AG09319 (cell line): ENCODE results near the gene SETDB2.

Source experiments
- DNase-seq: peaks from one replicate; pipeline ENCODE4 v3.0.0-alpha.2; 2010; ENCODE audit warnings: low read depth; ENCODE audit errors: extremely low read depth
- TF ChIP-seq, protein P1 (sequence below): IDR thresholded peaks from 2 replicates; pipeline ENCODE4 v1.5.1; 2011; ENCODE audit warnings: low read depth, mild to moderate bottlenecking, inconsistent platforms, low read length, moderate library complexity

Gene SETDB2

DNA sequence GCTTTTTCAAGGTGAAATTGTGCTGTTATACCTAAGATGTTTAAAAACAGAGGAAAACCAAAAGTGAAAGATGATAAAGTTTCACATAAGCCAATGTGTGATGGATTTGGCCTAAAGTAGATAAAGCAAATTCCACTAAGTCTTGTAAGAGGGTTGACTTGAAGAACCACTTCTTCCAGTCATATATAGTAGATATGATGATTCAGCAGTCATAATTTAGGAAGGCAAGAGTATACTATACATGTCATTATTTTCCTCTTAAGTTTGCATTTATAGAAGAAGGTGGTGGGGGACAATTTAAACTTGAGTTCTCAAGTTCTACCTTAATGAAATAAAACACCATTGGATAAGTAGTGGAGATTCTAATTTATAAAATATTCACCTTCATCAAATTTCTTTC lies 88.9 kb downstream of the SETDB2 start:
- DNase-seq: no peak
- TF ChIP-seq, protein P1, sequence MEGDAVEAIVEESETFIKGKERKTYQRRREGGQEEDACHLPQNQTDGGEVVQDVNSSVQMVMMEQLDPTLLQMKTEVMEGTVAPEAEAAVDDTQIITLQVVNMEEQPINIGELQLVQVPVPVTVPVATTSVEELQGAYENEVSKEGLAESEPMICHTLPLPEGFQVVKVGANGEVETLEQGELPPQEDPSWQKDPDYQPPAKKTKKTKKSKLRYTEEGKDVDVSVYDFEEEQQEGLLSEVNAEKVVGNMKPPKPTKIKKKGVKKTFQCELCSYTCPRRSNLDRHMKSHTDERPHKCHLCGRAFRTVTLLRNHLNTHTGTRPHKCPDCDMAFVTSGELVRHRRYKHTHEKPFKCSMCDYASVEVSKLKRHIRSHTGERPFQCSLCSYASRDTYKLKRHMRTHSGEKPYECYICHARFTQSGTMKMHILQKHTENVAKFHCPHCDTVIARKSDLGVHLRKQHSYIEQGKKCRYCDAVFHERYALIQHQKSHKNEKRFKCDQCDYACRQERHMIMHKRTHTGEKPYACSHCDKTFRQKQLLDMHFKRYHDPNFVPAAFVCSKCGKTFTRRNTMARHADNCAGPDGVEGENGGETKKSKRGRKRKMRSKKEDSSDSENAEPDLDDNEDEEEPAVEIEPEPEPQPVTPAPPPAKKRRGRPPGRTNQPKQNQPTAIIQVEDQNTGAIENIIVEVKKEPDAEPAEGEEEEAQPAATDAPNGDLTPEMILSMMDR: no peak

DNA sequence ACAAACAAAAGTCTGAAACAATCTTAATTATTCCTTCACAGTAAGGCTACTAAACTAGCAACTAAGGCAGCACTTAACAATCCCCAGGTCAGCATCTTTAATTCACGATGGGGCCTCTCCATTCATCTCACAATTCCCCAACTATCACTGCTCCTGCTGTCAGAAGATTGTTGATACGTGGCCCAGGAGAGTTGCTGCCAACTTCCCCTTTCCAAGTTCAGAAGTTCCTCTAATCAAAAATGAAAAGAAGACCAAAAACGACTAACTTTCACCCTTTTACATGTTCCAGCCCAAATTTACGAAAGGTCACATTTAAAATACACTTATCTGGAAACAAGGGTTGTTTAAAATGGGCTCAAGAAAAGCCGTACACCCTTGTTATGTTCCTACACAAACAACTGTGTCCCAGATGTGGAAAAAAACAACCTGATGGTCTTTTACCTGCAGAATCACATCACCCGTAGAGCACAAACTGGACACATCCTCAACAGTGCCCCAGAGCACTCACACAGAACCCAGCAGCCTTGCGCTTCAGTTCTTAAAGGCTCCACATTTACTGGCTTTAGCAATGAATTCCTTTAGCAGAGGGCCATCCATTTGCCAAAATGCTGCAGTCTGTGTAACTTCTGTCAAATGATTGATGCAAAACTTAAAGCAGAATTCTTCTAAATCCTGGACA lies 89.7 kb downstream of the SETDB2 start:
- no peak for DNase-seq
- TF ChIP-seq, protein P1: no peak

DNA sequence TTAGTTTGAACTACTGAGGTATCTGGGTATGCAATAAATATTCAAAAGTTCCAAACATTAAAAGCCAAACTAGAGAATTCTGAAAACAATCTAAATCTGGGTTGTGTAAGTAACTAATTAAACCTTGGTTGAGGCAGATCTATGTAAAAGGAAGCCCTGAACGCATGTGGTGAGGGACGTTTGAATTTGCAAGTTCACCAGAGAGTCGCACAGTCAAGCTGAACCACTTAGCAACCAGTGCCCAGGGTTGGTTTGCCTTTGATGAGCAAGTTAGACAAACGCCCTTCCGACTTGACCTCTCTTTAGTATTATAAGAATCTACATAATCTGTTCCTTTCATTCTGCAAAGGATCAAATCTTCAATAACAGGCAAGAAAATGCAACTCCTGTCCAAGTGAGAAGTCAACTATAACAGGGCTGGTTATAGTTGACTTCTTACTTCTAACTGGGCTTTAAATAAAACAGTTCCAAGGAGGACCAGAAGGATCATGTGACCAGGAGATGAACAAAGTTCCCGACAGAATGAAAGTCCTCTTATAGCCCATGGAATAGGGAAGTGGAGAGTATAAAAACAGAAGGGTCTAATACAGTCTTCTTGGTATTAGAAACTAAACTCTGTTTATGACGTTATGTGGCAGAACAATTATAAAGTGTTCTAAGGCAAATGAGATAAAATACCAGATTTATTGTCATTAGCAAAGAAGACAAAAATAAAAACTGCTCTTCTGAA lies 92.2 kb downstream of the SETDB2 start:
- no peak for DNase-seq
- TF ChIP-seq, protein P1: no peak

DNA sequence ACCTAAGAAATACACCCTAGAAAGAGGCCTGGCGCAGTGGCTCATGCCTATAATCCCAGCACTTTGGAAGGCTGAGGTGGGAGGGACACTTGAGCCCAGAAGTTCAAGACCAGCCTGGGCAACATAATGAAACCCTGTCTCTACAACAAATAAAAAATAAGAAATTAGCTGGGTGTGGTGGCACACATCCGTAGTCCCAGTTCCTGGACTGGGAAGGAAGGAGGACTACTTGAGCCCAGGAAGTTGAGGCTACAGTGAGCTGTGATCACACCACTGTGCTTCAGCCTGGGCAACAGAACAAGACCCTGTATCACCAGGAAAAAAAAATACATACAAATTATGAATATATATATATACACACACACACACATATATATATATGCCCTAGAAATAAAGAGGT lies 94.3 kb downstream of the SETDB2 start:
- no peak for DNase-seq
- TF ChIP-seq, protein P1: no peak

DNA sequence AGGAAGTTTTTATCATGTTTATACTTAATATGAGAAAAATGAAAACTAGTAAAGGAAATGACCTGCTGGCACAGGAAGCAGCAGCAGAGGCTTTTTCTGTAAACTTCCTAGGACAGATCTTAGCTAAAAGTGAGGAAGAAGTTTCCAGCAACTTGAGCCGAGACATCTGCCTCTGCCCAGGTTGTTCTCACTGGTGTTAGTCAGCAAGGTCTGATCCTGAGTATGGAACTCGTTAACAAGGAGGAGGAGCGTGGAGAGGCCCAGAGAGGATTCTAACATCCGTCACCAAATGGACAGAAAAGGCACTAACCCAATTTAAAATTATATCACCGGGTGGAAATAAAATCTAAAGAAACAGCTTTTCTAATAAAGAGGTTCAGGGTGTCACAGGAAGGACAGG lies 95.2 kb downstream of the SETDB2 start:
- TF ChIP-seq, protein P1: no peak
- DNase-seq: no peak

DNA sequence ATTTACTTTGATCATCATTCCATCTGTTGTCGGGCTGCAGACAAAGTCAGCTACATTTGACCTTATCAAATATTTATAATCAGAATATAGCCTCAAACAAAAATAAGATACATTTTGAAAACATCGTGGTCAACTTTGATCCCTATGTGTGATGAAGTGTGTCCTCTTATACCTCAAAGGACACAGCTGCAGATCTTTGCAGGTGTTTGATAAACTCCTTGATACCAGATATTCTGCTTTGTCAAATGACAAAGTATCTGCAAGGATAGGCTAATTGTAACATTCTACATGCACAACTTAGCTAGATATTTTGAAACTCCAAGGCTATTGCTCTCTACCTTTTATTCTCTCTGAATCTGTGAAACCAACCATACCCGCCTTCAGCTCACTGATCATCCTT lies 95.7 kb downstream of the SETDB2 start:
- no peak for DNase-seq
- TF ChIP-seq, protein P1: no peak

DNA sequence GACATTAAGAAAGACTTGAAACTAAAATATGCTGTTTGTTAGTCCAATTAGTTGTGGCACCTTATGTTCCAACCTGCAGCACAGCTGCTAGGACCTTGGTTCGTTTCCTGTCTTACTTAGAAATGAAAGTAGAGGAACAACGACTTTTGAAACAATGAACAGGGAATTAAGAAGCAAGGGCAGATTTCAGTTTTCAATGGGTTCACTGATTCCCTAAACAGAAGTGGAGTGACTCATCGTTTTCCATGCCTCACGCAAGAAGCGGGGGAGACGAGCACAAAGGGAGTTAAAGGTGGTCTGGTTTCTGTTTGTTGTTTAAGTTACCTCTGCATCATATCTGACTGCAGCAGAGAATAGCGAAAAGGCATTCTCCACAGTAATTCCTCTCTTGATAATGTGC lies 96.5 kb downstream of the SETDB2 start:
- TF ChIP-seq, protein P1: no peak
- DNase-seq: no peak
